ENCODE results near the gene ABI3.

DNA sequence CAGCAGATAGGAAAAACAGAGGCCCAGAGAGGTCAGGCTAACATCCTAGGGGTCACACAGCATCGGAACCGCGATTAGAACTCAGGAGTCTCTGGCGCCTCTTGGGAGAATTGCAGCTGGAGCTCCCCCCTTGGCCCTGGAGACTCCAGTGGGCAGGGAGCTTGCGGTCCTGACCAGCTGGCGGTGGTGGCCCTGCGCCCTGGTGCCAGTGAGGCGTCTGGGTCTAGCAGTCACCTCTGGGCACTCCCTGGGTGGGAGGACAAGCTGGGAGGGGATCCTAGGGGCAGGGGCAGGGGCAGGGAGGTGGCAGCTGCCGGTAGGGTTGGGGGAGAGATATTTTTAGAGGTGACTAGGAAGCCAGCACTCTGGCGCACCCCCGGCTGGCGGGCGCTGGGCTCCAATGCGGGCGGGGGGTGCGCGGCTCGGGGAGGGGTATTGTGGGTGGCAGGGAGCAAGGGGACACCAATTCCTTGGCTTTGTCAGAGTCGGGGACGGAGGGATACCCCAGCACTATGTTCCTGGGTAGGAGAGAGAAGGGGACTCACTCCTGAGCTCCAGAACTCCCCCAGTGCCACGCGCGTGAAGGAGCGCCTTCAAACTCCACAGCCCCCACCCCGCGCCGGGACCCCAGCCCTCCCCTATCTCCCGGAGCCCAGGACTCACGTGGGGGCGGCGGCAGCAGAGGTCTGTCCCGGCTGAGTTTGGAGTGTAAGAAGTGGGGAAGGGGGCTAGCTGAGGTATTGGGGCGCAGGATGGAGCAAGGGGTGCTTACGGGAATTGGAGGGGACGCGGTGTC is 19.5 kb downstream of the ABI3 start:
- TF ChIP-seq CTCF (conservative IDR thresholded peaks at IDR 0.05), result no peak
- no peak for TF ChIP-seq ZFX (IDR thresholded peaks at IDR 0.05)

Measured in C4-2B (cell line).